Anterior cingulate cortex (tissue), 58 donors: ENCODE measurements around the gene PPP1R13B.

Experiments
- DNase-seq, 58 donors: peaks; one replicate each; lab custom pipeline; 2025; lab: John Stamatoyannopoulos, UW

PPP1R13B gene

GRCh38 chr14:103880348-103881267 lies 33.2 kb upstream of the PPP1R13B start:
- peak in 36 of 58 donors; percentile 14 to 66 (median 34) for DNase-seq

- DNase-seq, result peak in 1 of 58 donors; percentile 65
These were observed 32.4 kb upstream of the PPP1R13B start for GRCh38 chr14:103879570-103880347.

GRCh38 chr14:103879118-103879569 lies 31.8 kb upstream of the PPP1R13B start:
- no peak for DNase-seq

GRCh38 chr14:103878180-103878579 lies 30.8 kb upstream of the PPP1R13B start:
- DNase-seq, result no peak

GRCh38 chr14:103875010-103875409 lies 27.6 kb upstream of the PPP1R13B start:
- no peak for DNase-seq

- DNase-seq, result no peak
These were observed 25.2 kb upstream of the PPP1R13B start for GRCh38 chr14:103872481-103873113.

- DNase-seq, result peak in 2 of 58 donors; percentile 15 to 17
These were observed 24.5 kb upstream of the PPP1R13B start for GRCh38 chr14:103871596-103872480.

- DNase-seq, result no peak
These were observed 23.7 kb upstream of the PPP1R13B start for GRCh38 chr14:103870891-103871595.

GRCh38 chr14:103870144-103870876 lies 22.9 kb upstream of the PPP1R13B start:
- no peak for DNase-seq

GRCh38 chr14:103869406-103870143 lies 22.2 kb upstream of the PPP1R13B start:
- DNase-seq, result no peak

- DNase-seq, result no peak
These were observed 21.0 kb upstream of the PPP1R13B start for GRCh38 chr14:103868242-103868897.

- DNase-seq, result peak in 13 of 58 donors; percentile 9 to 50 (median 32)
These were observed 20.2 kb upstream of the PPP1R13B start for GRCh38 chr14:103867523-103867953.

- DNase-seq, result no peak
These were observed 19.6 kb upstream of the PPP1R13B start for GRCh38 chr14:103867020-103867419.

GRCh38 chr14:103863245-103863644 lies 15.9 kb upstream of the PPP1R13B start:
- no peak for DNase-seq

- no peak for DNase-seq
These were observed 15.0 kb upstream of the PPP1R13B start for GRCh38 chr14:103862393-103862782.

- no peak for DNase-seq
These were observed 14.3 kb upstream of the PPP1R13B start for GRCh38 chr14:103861413-103862392.
